CD4-positive, alpha-beta memory T cell (primary cell): ENCODE data around the gene LRRC63. TPM values are rescaled to one million over a fixed set of nuclear protein-coding genes. Genes with fewer than 3 reads are reported as not detected.
A peak's percentile ranks its signal among the peaks of the same experiment; 100 is the strongest.
"Not testable (repeated sequence)": the region's sequence is repeated elsewhere in the genome, so short reads cannot be mapped to it uniquely, and the experiment has no call there.

Experiments
- CTCF ChIA-PET: fragments of 350-600 bp; sonication (Branson Sonifier 250); formaldehyde crosslinking; loops from one replicate; lab custom pipeline; 2021; ENCODE audit warnings: inconsistent platforms; ENCODE audit not compliant: partially characterized antibody; lab: Charles Lee
- POLR2A ChIA-PET: fragments of 350-600 bp; sonication (Branson Sonifier 250); formaldehyde crosslinking; loops from one replicate; lab custom pipeline; 2021; ENCODE audit not compliant: partially characterized antibody; lab: Charles Lee
- DNase-seq, 5 donors: peaks; one replicate each; pipeline versions ENCODE4 v3.0.0 to v3.0.0-alpha.2; 2020 to 2022; ENCODE audit warnings: mixed read lengths in 1 of 5
- H3K27ac ChIP-seq: one replicate; pipeline ENCODE4 v1.7.0; 2013; ENCODE audit warnings: low read depth, low read length
- H3K27me3 ChIP-seq: 2 replicates; pipeline ENCODE4 v1.7.0; 2013; ENCODE audit warnings: mild to moderate bottlenecking, low read length, moderate library complexity; ENCODE audit not compliant: insufficient read depth
- H3K36me3 ChIP-seq: 2 replicates; pipeline ENCODE4 v1.7.0; 2013; ENCODE audit warnings: mild to moderate bottlenecking, low read length, moderate library complexity; ENCODE audit not compliant: insufficient read depth
- H3K4me1 ChIP-seq: 2 replicates; pipeline ENCODE4 v1.7.0; 2013; ENCODE audit warnings: mild to moderate bottlenecking, low read length, moderate library complexity; ENCODE audit not compliant: insufficient read depth
- H3K4me3 ChIP-seq, 2 donors: one replicate each; pipeline ENCODE4 v1.7.0; 2013; ENCODE audit warnings: low read length in 2 of 2, mild to moderate bottlenecking in 1 of 2
- H3K9me3 ChIP-seq, 2 donors: one replicate each; pipeline ENCODE4 v1.7.0; 2013; ENCODE audit warnings: low read length in 2 of 2, control low read depth in 1 of 2; ENCODE audit not compliant: control insufficient read depth in 1 of 2
- H3K27ac Mint-ChIP-seq, 7 donors: one replicate each; pipeline ENCODE4 v1.8.0; 2020 to 2021; ENCODE audit warnings: mixed read lengths in 7 of 7, mild to moderate bottlenecking in 6 of 7, inconsistent platforms in 3 of 7, moderate library complexity in 3 of 7
- H3K27me3 Mint-ChIP-seq, 2 donors: one replicate each; pipeline ENCODE4 v1.8.0; 2020 to 2021; ENCODE audit warnings: mixed read lengths in 2 of 2
- H3K36me3 Mint-ChIP-seq, 2 donors: one replicate each; pipeline ENCODE4 v1.8.0; 2020 to 2021; ENCODE audit warnings: mixed read lengths in 2 of 2, inconsistent platforms in 1 of 2, mild to moderate bottlenecking in 1 of 2
- H3K4me1 Mint-ChIP-seq, 4 donors: one replicate each; pipeline ENCODE4 v1.8.0; 2020 to 2021; ENCODE audit warnings: mixed read lengths in 4 of 4, mild to moderate bottlenecking in 1 of 4
- H3K4me3 Mint-ChIP-seq, 8 donors: one replicate each; pipeline ENCODE4 v1.8.0; 2020 to 2021; ENCODE audit warnings: mixed read lengths in 8 of 8, mild to moderate bottlenecking in 7 of 8, moderate library complexity in 6 of 8, inconsistent platforms in 3 of 8
- H3K9me3 Mint-ChIP-seq, 8 donors: one replicate each; pipeline ENCODE4 v1.8.0; 2020 to 2021; ENCODE audit warnings: mixed read lengths in 8 of 8, mild to moderate bottlenecking in 5 of 8, inconsistent platforms in 3 of 8, moderate library complexity in 1 of 8
- intact Hi-C: fragments of 100-400 bp; cut with micrococcal nuclease; formaldehyde crosslinking; loops from one replicate; pipeline ENCODE4 v1.15.1; 2023
- polyA plus RNA-seq, 2 donors: library from polyadenylated mRNA; unstranded; fragments of 300-500 nt; fragmentation: Illumina TruSeq; gene quantifications; one replicate each; pipeline ENCODE4 v1.2.3, GENCODE V29; 2021
- total RNA-seq, 2 experiments: library from RNA; stranded (reverse); gene quantifications; one replicate each; pipeline ENCODE4 v1.2.3, GENCODE V29; 2021

The LRRC63 gene, protein sequence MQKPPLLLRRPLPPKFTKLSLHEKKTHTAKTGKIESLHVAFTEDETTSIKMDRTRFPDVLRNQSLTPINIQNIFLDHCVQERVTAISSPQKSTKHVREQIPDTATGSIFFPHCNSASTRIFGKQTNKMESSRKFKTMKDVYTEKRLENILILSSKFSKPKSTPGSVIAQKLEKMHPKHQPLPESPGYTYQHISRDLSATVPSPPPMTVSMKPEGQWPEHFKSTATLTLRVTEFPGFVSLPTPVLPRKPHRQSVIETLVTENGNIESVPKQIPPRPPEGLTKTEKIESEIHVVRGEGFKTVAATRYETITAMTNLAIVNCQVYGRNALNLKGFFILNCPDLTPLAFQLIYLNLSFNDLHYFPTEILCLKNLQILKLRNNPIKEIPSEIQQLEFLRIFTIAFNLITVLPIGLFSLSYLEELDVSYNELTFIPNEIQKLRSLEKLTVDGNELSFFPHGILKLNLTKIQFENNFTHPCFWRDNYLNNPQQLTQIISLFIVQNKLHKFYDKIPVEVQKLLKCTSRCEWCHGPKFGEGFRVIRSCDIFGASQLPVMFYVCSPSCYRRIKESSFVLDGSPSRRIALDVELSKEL
- total RNA-seq = under 1 TPM; 0.49 to 0.75 TPM
- polyA plus RNA-seq = under 1 TPM; 0.41 to 0.57 TPM

DNA sequence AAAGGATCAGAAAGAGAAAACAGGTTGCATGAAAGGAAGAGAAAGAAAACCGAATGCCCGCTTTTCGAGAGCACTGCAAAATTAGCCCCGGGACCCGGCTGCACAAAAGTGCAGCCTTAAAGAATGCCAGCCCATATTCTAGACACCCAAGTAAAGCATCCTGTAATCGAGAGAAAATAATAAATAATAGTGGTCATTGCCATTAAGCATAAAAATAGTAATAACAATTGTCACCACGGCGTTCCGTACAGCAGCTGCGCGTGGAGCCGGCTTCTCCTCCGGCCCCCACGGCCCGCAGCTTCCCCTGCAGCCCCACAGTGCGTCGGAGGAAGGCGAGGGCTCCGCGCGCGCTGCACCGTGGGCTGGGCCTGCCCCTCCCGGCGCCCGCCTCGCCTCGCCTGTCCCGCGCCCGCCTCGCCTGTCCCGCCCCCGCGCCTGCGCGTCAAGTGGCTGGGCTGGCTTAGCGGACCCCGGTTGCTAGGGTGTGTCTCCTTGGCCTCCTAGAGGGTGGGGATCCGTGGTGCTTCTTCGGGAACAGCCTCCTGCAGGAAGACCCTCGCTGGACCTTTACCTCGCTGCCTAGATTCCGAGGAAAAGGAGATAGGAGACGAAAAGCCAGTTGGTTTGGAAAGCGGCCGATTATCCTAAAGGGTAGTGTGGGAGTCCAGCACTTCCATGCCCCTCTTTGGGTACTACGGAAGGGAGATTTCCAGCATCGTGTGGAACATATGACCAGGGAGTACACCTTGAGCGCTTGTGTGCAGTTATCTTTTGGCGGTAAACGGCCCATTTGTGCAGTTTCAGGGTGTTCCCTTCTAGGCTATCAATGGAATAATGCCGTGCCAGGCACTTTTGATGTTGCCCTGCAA, at the start of gene LRRC63:
Gene LRRC63, plus strand, starts transcription at position 446 of the 869 bp plus-strand sequence. CDS start 1,107 bp downstream, outside the sequence.
- CTCF ChIA-PET = interaction anchor here (1.0 to 1.9 kb wide), 10 partner anchors 8 to 85 kb away, joined by 4 to 12 read pairs (median 8); partner anchors contain the start of gene LCP1
- Mint-ChIP-seq H3K27me3 (no peaks in the 10 kb centered on the region), H3K9me3 (peaks cover 0 to 1% (median 0%) of the 10 kb centered on the region in 8 donors), H3K4me3 (peak within 1 kb of the TSS; percentile 85 to 97 (median 94)), H3K36me3 (peaks cover 0 to 3% of the 10 kb centered on the region in 2 donors), H3K27ac (peak within 1 kb of the TSS; percentile 83 to 97 (median 96)), H3K4me1 (peaks cover 9 to 30% (median 18%) of the 10 kb centered on the region in 4 donors)
- no peaks in the 10 kb centered on the region for H3K27me3 ChIP-seq
- DNase-seq = peak; percentile 80 to 85 (median 84)
- peak within 1 kb of the TSS; percentile 49 to 56 for H3K4me3 ChIP-seq
- H3K27ac ChIP-seq = peak within 1 kb of the TSS; percentile 75
- POLR2A ChIA-PET = interaction anchor here (1.1 to 2.0 kb wide), 13 partner anchors 9 to 84 kb away, joined by 3 to 29 read pairs (median 11); partner anchors contain the start of gene LCP1
- intact Hi-C loops = loop anchor here (1.0 to 2.0 kb wide), 5 partner anchors 9 to 110 kb away; no protein-coding TSS in a partner anchor
- H3K4me1 ChIP-seq = peaks cover 18% of the 10 kb centered on the region
- H3K9me3 ChIP-seq = no peaks in the 10 kb centered on the region
- no peaks in the 10 kb centered on the region for H3K36me3 ChIP-seq

DNA sequence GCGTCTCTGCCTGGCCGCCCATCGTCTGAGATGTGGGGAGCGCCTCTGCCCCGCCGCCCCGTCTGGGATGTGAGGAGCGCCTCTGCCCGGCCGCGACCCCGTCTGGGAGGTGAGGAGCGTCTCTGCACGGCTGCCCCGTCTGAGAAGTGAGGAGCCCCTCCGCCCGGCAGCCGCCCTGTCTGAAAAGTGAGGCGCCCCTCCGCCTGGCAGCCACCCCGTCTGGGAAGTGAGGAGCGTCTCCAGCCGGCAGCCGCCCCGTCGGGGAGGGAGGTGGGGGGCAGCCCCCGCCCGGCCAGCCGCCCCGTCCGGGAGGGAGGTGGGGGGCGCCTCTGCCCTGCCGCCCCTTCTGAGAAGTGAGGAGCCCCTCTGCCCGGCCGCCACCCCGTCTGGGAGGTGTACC, 49.0 kb upstream of the LRRC63 start:
- not testable (repeated sequence) for H3K9me3 ChIP-seq, H3K9me3 Mint-ChIP-seq, H3K27me3 Mint-ChIP-seq, DNase-seq, H3K27me3 ChIP-seq, H3K4me3 ChIP-seq, H3K27ac ChIP-seq
- ChIA-PET CTCF (interaction anchor here (1.2 to 12.0 kb wide), 4 partner anchors 9 to 127 kb away, joined by 3 to 188 read pairs (median 30); no protein-coding TSS in a partner anchor), POLR2A (interaction anchor here (1.8 to 12.1 kb wide), 2 partner anchors 13 to 133 kb away, joined by 8 to 288 read pairs; partner anchors contain the start of gene LCP1)
- intact Hi-C loops = loop anchor here (5.0 kb wide), 1 partner anchor 35 kb away; no protein-coding TSS in a partner anchor
- Mint-ChIP-seq H3K4me1 (peaks cover 61 to 77% (median 70%) of the 10 kb centered on the region in 4 donors), H3K36me3 (peaks cover 19 to 56% of the 10 kb centered on the region in 2 donors), H3K4me3 (peak overlapping the region in 3 of 8 donors; percentile 17 to 86 (median 40)), H3K27ac (peak overlapping the region in 6 of 7 donors; percentile 67 to 98 (median 82))
- H3K36me3 ChIP-seq = peaks cover 24% of the 10 kb centered on the region
- H3K4me1 ChIP-seq = peaks cover 76% of the 10 kb centered on the region

GRCh38 chr13:46164661-46165060, 47.1 kb upstream of the LRRC63 start:
- DNase-seq = no peak
- intact Hi-C loops = loop anchor here (5.0 kb wide), 1 partner anchor 37 kb away; no protein-coding TSS in a partner anchor
- H3K9me3 ChIP-seq = no peaks in the 10 kb centered on the region
- CTCF ChIA-PET = interaction anchor here (1.4 to 12.0 kb wide), 4 partner anchors 7 to 125 kb away, joined by 3 to 188 read pairs (median 4); no protein-coding TSS in a partner anchor
- H3K27me3 ChIP-seq = no peaks in the 10 kb centered on the region
- Mint-ChIP-seq H3K4me3 (peak overlapping the region; percentile 50 to 85 (median 72)), H3K27me3 (no peaks in the 10 kb centered on the region), H3K36me3 (peaks cover 6 to 52% of the 10 kb centered on the region in 2 donors), H3K4me1 (peaks cover 66 to 85% (median 77%) of the 10 kb centered on the region in 4 donors), H3K9me3 (no peaks in the 10 kb centered on the region), H3K27ac (peak overlapping the region; percentile 80 to 95 (median 90))
- H3K4me1 ChIP-seq = peaks cover 86% of the 10 kb centered on the region
- H3K36me3 ChIP-seq = peaks cover 4% of the 10 kb centered on the region
- H3K27ac ChIP-seq = peak overlapping the region; percentile 44
- POLR2A ChIA-PET = interaction anchor here (1.5 to 12.1 kb wide), 2 partner anchors 11 to 24 kb away, joined by 4 to 288 read pairs; partner anchors contain the start of gene LCP1
- H3K4me3 ChIP-seq = peak overlapping the region in 1 of 2 donors; percentile 18

DNA sequence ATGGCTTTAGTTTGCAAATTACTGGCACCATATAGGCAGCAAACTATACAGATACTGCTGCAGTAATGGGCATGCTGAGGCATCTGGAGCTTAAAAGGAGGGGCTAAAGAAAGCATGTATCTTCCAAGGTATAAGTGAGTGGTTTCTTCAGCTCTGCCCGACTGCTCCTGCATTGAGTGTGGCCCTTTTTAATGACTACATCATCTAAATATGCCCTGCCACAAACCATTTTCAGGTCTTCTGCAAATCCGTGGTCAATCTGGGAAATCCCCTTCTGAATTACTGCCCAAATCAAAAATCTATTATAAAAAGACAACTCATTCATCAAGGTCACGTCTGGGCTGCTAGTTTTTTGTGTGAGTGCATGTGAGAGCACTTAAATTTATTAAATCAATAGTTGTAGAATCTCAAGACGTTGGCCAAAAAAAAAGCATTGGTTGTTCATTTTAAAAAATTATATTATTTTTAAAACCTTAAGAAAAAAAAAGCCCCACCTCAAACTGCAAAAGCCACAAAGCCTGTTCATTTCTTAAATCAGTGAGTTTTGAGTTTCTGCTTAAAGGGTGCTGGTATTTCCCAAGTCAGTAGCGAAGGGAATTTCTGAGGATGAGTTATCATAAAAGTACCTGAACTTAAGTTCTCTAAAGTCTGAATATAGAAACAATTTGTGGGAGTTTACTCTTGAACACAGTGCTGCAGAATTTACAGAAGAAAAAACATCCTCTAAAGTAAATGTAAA, 46.1 kb upstream of the LRRC63 start:
- intact Hi-C loops = no loop called here
- Histone ChIP-seq H3K4me1 (peaks cover 86% of the 10 kb centered on the region), H3K27me3 (no peaks in the 10 kb centered on the region), H3K4me3 (no peak overlapping the region), H3K9me3 (no peaks in the 10 kb centered on the region), H3K36me3 (peaks cover 3% of the 10 kb centered on the region), H3K27ac (peak overlapping the region; percentile 74)
- H3K27me3 Mint-ChIP-seq = no peaks in the 10 kb centered on the region
- H3K4me1 Mint-ChIP-seq = peaks cover 64 to 85% (median 77%) of the 10 kb centered on the region in 4 donors
- CTCF ChIA-PET = interaction anchor here (1.4 to 12.0 kb wide), 4 partner anchors 6 to 155 kb away, joined by 3 to 188 read pairs (median 4); no protein-coding TSS in a partner anchor
- peak overlapping the region in 7 of 8 donors; percentile 64 to 83 (median 72) for H3K4me3 Mint-ChIP-seq
- DNase-seq = peak in 2 of 5 donors; percentile 29 to 66
- POLR2A ChIA-PET = interaction anchor here (0.6 to 12.1 kb wide), 3 partner anchors 10 to 130 kb away, joined by 3 to 288 read pairs (median 251); partner anchors contain the start of gene LCP1
- H3K36me3 Mint-ChIP-seq = peaks cover 6 to 47% of the 10 kb centered on the region in 2 donors
- H3K27ac Mint-ChIP-seq = peak overlapping the region; percentile 89 to 99 (median 93)
- H3K9me3 Mint-ChIP-seq = no peaks in the 10 kb centered on the region

DNA sequence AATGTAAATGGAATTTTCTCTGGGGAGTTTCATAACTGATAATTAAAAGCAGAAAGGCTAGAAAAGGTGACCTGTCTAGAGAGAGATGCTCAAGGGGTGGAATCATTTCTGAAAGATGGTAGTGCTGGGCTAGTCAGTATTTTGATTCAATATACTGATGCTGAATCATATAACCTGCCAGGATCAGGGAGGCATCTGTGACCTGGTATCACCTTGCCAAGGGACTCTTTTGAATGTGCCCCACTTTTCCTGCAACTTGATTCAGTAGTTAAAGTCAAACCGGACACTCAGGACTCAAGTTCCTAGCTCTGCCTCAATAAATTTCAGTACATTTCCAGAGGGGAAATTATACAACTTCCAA, 45.5 kb upstream of the LRRC63 start:
- Mint-ChIP-seq H3K27me3 (no peaks in the 10 kb centered on the region), H3K36me3 (peaks cover 6 to 47% of the 10 kb centered on the region in 2 donors), H3K4me1 (peaks cover 64 to 87% (median 77%) of the 10 kb centered on the region in 4 donors), H3K27ac (peak overlapping the region; percentile 89 to 99 (median 93)), H3K9me3 (no peaks in the 10 kb centered on the region), H3K4me3 (peak overlapping the region in 7 of 8 donors; percentile 64 to 83 (median 72))
- intact Hi-C loops = no loop called here
- peak overlapping the region; percentile 74 for H3K27ac ChIP-seq
- peaks cover 86% of the 10 kb centered on the region for H3K4me1 ChIP-seq
- no peaks in the 10 kb centered on the region for H3K9me3 ChIP-seq
- POLR2A ChIA-PET = interaction anchor here (3.1 to 8.6 kb wide), 2 partner anchors 13 to 130 kb away, joined by 11 to 251 read pairs; partner anchors contain the start of gene LCP1
- no peak for DNase-seq
- no peak overlapping the region for H3K4me3 ChIP-seq
- CTCF ChIA-PET = interaction anchor here (1.5 to 2.7 kb wide), 2 partner anchors 10 to 155 kb away, joined by 4 to 13 read pairs; no protein-coding TSS in a partner anchor
- peaks cover 3% of the 10 kb centered on the region for H3K36me3 ChIP-seq
- no peaks in the 10 kb centered on the region for H3K27me3 ChIP-seq
